ENCODE data around the gene TRIM67.
"Not testable (repeated sequence)": the region's sequence is repeated elsewhere in the genome, so short reads cannot be mapped to it uniquely, and the experiment has no call there.

Gene TRIM67

GRCh38 chr1:231161667-231162296, at the start of gene TRIM67:
TRIM67 (plus strand) TSS chr1:231162058; CDS start chr1:231162970, 912 bp downstream.
- H3K9me3 ChIP-seq (ENCODE audit: control insufficient read depth in 5 of 5, low read length in 5 of 5) = no peaks in the 10 kb centered on the region
- peaks cover 0 to 31% (median 24%) of the 10 kb centered on the region in 5 donors for H3K4me1 ChIP-seq (ENCODE audit: control insufficient read depth in 5 of 5, insufficient read depth in 5 of 5, low read length in 5 of 5)
- no peaks in the 10 kb centered on the region for H3K36me3 ChIP-seq (ENCODE audit: control insufficient read depth in 5 of 5, insufficient read depth in 5 of 5, low read length in 5 of 5)
- no peak within 1 kb of the TSS for H3K9ac ChIP-seq (ENCODE audit: low read length in 5 of 5)
- H3K27ac ChIP-seq (ENCODE audit: low read depth, low read length) = no peak within 1 kb of the TSS
- H3K27me3 ChIP-seq (ENCODE audit: control insufficient read depth in 5 of 5, insufficient read depth in 4 of 5, low read length in 5 of 5) = peaks cover 16 to 33% (median 23%) of the 10 kb centered on the region in 5 donors
- H3K4me3 ChIP-seq (ENCODE audit: low read depth in 1 of 5, low read length in 5 of 5) = peak within 1 kb of the TSS in 4 of 5 donors; percentile 45 to 59 (median 54)

- no peak overlapping the region for H3K9ac ChIP-seq (ENCODE audit: low read length in 5 of 5)
- H3K4me3 ChIP-seq (ENCODE audit: low read depth in 1 of 5, low read length in 5 of 5) = no peak overlapping the region
- no peaks in the 10 kb centered on the region for H3K36me3 ChIP-seq (ENCODE audit: control insufficient read depth in 5 of 5, insufficient read depth in 5 of 5, low read length in 5 of 5)
- H3K9me3 ChIP-seq (ENCODE audit: control insufficient read depth in 5 of 5, low read length in 5 of 5) = peaks cover 0 to 20% (median 5%) of the 10 kb centered on the region in 5 donors
- no peaks in the 10 kb centered on the region for H3K4me1 ChIP-seq (ENCODE audit: control insufficient read depth in 5 of 5, insufficient read depth in 5 of 5, low read length in 5 of 5)
- no peak overlapping the region for H3K27ac ChIP-seq (ENCODE audit: low read depth, low read length)
- no peaks in the 10 kb centered on the region for H3K27me3 ChIP-seq (ENCODE audit: control insufficient read depth in 5 of 5, insufficient read depth in 4 of 5, low read length in 5 of 5)
Observed at GRCh38 chr1:231116738-231117137, 45.1 kb upstream of the TRIM67 start.

- H3K27ac ChIP-seq (ENCODE audit: low read depth, low read length) = no peak overlapping the region
- H3K36me3 ChIP-seq (ENCODE audit: control insufficient read depth in 5 of 5, insufficient read depth in 5 of 5, low read length in 5 of 5) = no peaks in the 10 kb centered on the region
- H3K4me1 ChIP-seq (ENCODE audit: control insufficient read depth in 5 of 5, insufficient read depth in 5 of 5, low read length in 5 of 5) = no peaks in the 10 kb centered on the region
- H3K9me3 ChIP-seq (ENCODE audit: control insufficient read depth in 5 of 5, low read length in 5 of 5) = peaks cover 0 to 20% (median 5%) of the 10 kb centered on the region in 5 donors
- no peak overlapping the region for H3K9ac ChIP-seq (ENCODE audit: low read length in 5 of 5)
- H3K4me3 ChIP-seq (ENCODE audit: low read depth in 1 of 5, low read length in 5 of 5) = no peak overlapping the region
- H3K27me3 ChIP-seq (ENCODE audit: control insufficient read depth in 5 of 5, insufficient read depth in 4 of 5, low read length in 5 of 5) = no peaks in the 10 kb centered on the region
Observed at GRCh38 chr1:231118704-231119453, 43.0 kb upstream of the TRIM67 start.

GRCh38 chr1:231121533-231121932, 40.3 kb upstream of the TRIM67 start:
- Histone ChIP-seq H3K4me3 (ENCODE audit: low read depth in 1 of 5, low read length in 5 of 5) (no peak overlapping the region), H3K4me1 (ENCODE audit: control insufficient read depth in 5 of 5, insufficient read depth in 5 of 5, low read length in 5 of 5) (no peaks in the 10 kb centered on the region), H3K9ac (ENCODE audit: low read length in 5 of 5) (no peak overlapping the region), H3K36me3 (ENCODE audit: control insufficient read depth in 5 of 5, insufficient read depth in 5 of 5, low read length in 5 of 5) (no peaks in the 10 kb centered on the region), H3K27me3 (ENCODE audit: control insufficient read depth in 5 of 5, insufficient read depth in 4 of 5, low read length in 5 of 5) (no peaks in the 10 kb centered on the region), H3K9me3 (ENCODE audit: control insufficient read depth in 5 of 5, low read length in 5 of 5) (peaks cover 0 to 20% (median 5%) of the 10 kb centered on the region in 5 donors), H3K27ac (ENCODE audit: low read depth, low read length) (no peak overlapping the region)

GRCh38 chr1:231122143-231122542, 39.7 kb upstream of the TRIM67 start:
- Histone ChIP-seq H3K27ac (ENCODE audit: low read depth, low read length) (no peak overlapping the region), H3K9ac (ENCODE audit: low read length in 5 of 5) (no peak overlapping the region), H3K9me3 (ENCODE audit: control insufficient read depth in 5 of 5, low read length in 5 of 5) (peaks cover 0 to 20% (median 5%) of the 10 kb centered on the region in 5 donors), H3K27me3 (ENCODE audit: control insufficient read depth in 5 of 5, insufficient read depth in 4 of 5, low read length in 5 of 5) (no peaks in the 10 kb centered on the region), H3K36me3 (ENCODE audit: control insufficient read depth in 5 of 5, insufficient read depth in 5 of 5, low read length in 5 of 5) (no peaks in the 10 kb centered on the region), H3K4me1 (ENCODE audit: control insufficient read depth in 5 of 5, insufficient read depth in 5 of 5, low read length in 5 of 5) (no peaks in the 10 kb centered on the region), H3K4me3 (ENCODE audit: low read depth in 1 of 5, low read length in 5 of 5) (no peak overlapping the region)

- no peak overlapping the region for H3K9ac ChIP-seq (ENCODE audit: low read length in 5 of 5)
- peaks cover 0 to 4% (median 0%) of the 10 kb centered on the region in 5 donors for H3K9me3 ChIP-seq (ENCODE audit: control insufficient read depth in 5 of 5, low read length in 5 of 5)
- no peaks in the 10 kb centered on the region for H3K36me3 ChIP-seq (ENCODE audit: control insufficient read depth in 5 of 5, insufficient read depth in 5 of 5, low read length in 5 of 5)
- no peaks in the 10 kb centered on the region for H3K4me1 ChIP-seq (ENCODE audit: control insufficient read depth in 5 of 5, insufficient read depth in 5 of 5, low read length in 5 of 5)
- no peak overlapping the region for H3K4me3 ChIP-seq (ENCODE audit: low read depth in 1 of 5, low read length in 5 of 5)
- H3K27me3 ChIP-seq (ENCODE audit: control insufficient read depth in 5 of 5, insufficient read depth in 4 of 5, low read length in 5 of 5) = no peaks in the 10 kb centered on the region
- H3K27ac ChIP-seq (ENCODE audit: low read depth, low read length) = no peak overlapping the region
Observed at GRCh38 chr1:231124746-231125145, 37.1 kb upstream of the TRIM67 start.

- Histone ChIP-seq H3K9ac (ENCODE audit: low read length in 5 of 5) (no peak overlapping the region), H3K4me1 (ENCODE audit: control insufficient read depth in 5 of 5, insufficient read depth in 5 of 5, low read length in 5 of 5) (no peaks in the 10 kb centered on the region), H3K9me3 (ENCODE audit: control insufficient read depth in 5 of 5, low read length in 5 of 5) (peaks cover 0 to 3% (median 0%) of the 10 kb centered on the region in 5 donors), H3K27ac (ENCODE audit: low read depth, low read length) (no peak overlapping the region), H3K36me3 (ENCODE audit: control insufficient read depth in 5 of 5, insufficient read depth in 5 of 5, low read length in 5 of 5) (no peaks in the 10 kb centered on the region), H3K27me3 (ENCODE audit: control insufficient read depth in 5 of 5, insufficient read depth in 4 of 5, low read length in 5 of 5) (no peaks in the 10 kb centered on the region), H3K4me3 (ENCODE audit: low read depth in 1 of 5, low read length in 5 of 5) (no peak overlapping the region)
Observed at GRCh38 chr1:231125972-231126580, 35.8 kb upstream of the TRIM67 start.

- H3K4me1 ChIP-seq (ENCODE audit: control insufficient read depth in 5 of 5, insufficient read depth in 5 of 5, low read length in 5 of 5); H3K27ac ChIP-seq (ENCODE audit: low read depth, low read length); H3K27me3 ChIP-seq (ENCODE audit: control insufficient read depth in 5 of 5, insufficient read depth in 4 of 5, low read length in 5 of 5); H3K9ac ChIP-seq (ENCODE audit: low read length in 5 of 5); H3K36me3 ChIP-seq (ENCODE audit: control insufficient read depth in 5 of 5, insufficient read depth in 5 of 5, low read length in 5 of 5); H3K4me3 ChIP-seq (ENCODE audit: low read depth in 1 of 5, low read length in 5 of 5); H3K9me3 ChIP-seq (ENCODE audit: control insufficient read depth in 5 of 5, low read length in 5 of 5): not testable (repeated sequence)
Observed at GRCh38 chr1:231127106-231127505, 34.8 kb upstream of the TRIM67 start.

GRCh38 chr1:231128471-231128870, 33.4 kb upstream of the TRIM67 start:
- H3K4me3 ChIP-seq (ENCODE audit: low read depth in 1 of 5, low read length in 5 of 5); H3K4me1 ChIP-seq (ENCODE audit: control insufficient read depth in 5 of 5, insufficient read depth in 5 of 5, low read length in 5 of 5); H3K36me3 ChIP-seq (ENCODE audit: control insufficient read depth in 5 of 5, insufficient read depth in 5 of 5, low read length in 5 of 5); H3K27ac ChIP-seq (ENCODE audit: low read depth, low read length); H3K27me3 ChIP-seq (ENCODE audit: control insufficient read depth in 5 of 5, insufficient read depth in 4 of 5, low read length in 5 of 5); H3K9ac ChIP-seq (ENCODE audit: low read length in 5 of 5); H3K9me3 ChIP-seq (ENCODE audit: control insufficient read depth in 5 of 5, low read length in 5 of 5): not testable (repeated sequence)

- Histone ChIP-seq H3K4me1 (ENCODE audit: control insufficient read depth in 5 of 5, insufficient read depth in 5 of 5, low read length in 5 of 5) (no peaks in the 10 kb centered on the region), H3K9ac (ENCODE audit: low read length in 5 of 5) (no peak overlapping the region), H3K9me3 (ENCODE audit: control insufficient read depth in 5 of 5, low read length in 5 of 5) (peaks cover 0 to 3% (median 0%) of the 10 kb centered on the region in 5 donors), H3K4me3 (ENCODE audit: low read depth in 1 of 5, low read length in 5 of 5) (no peak overlapping the region), H3K27ac (ENCODE audit: low read depth, low read length) (no peak overlapping the region), H3K27me3 (ENCODE audit: control insufficient read depth in 5 of 5, insufficient read depth in 4 of 5, low read length in 5 of 5) (no peaks in the 10 kb centered on the region), H3K36me3 (ENCODE audit: control insufficient read depth in 5 of 5, insufficient read depth in 5 of 5, low read length in 5 of 5) (no peaks in the 10 kb centered on the region)
Observed at GRCh38 chr1:231130544-231130943, 31.3 kb upstream of the TRIM67 start.
